ENCODE data around the gene RHBDF1. TPM values are rescaled to one million over a fixed set of nuclear protein-coding genes. Genes with fewer than 3 reads are reported as not detected.

Gene RHBDF1
- total RNA-seq, 3 donors from 2014 or later = 27.2 to 39.2 (median 36.9) TPM

DNA sequence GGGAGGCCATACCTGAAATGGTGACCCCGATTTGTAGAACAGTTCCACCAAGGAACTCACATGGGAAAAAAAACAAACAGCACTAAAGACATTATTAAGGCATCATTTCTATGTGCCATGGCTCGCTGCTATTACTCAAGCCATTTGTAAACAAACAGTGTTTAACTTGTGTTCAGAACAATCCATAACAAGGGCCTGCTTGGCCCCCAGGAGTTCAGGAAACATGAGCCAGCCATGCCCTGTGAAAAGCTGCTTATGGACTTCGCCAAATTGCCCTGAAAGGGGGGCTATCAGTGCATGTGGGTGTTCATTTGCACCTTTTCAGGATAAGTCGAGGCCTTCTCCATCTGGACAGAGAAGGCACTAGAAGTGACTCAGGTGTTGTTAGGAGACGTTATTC is 27.0 kb downstream of the RHBDF1 start:
- Histone ChIP-seq H3K4me3 (no peak overlapping the region), H3K4me1 (ENCODE audit: low read depth) (no peaks in the 10 kb centered on the region), H3K36me3 (ENCODE audit: low read depth) (no peaks in the 10 kb centered on the region), H3K9me3 (no peaks in the 10 kb centered on the region)
- DNase-seq = no peak
- intact Hi-C loops (cut with DNase I, micrococcal nuclease) = no loop called here
- TF ChIP-seq, protein P1, sequence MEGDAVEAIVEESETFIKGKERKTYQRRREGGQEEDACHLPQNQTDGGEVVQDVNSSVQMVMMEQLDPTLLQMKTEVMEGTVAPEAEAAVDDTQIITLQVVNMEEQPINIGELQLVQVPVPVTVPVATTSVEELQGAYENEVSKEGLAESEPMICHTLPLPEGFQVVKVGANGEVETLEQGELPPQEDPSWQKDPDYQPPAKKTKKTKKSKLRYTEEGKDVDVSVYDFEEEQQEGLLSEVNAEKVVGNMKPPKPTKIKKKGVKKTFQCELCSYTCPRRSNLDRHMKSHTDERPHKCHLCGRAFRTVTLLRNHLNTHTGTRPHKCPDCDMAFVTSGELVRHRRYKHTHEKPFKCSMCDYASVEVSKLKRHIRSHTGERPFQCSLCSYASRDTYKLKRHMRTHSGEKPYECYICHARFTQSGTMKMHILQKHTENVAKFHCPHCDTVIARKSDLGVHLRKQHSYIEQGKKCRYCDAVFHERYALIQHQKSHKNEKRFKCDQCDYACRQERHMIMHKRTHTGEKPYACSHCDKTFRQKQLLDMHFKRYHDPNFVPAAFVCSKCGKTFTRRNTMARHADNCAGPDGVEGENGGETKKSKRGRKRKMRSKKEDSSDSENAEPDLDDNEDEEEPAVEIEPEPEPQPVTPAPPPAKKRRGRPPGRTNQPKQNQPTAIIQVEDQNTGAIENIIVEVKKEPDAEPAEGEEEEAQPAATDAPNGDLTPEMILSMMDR (IDR thresholded peaks at IDR 0.05) = no peak
- no peak for ATAC-seq

DNA sequence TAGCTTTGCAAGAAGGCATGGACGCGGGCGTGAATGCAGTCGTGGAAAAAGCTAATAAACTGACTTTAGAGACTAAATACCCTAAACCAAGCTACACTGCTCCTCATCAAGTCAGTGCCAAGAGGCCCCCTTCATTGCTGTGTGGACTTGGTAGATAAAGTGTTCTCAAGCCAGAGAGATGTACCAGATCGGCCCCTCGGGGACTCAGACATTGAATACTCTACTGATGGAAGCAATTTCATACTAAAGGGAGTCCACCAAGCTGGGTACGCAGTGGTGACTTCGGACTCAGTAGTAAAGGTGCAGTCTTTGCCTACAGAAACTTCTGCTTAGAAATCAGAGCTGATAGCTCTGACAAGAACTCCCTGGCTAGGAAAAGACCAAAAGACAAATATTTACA is 27.8 kb downstream of the RHBDF1 start:
- no peak for ATAC-seq
- Histone ChIP-seq H3K36me3 (ENCODE audit: low read depth) (no peaks in the 10 kb centered on the region), H3K4me3 (no peak overlapping the region), H3K9me3 (no peaks in the 10 kb centered on the region), H3K4me1 (ENCODE audit: low read depth) (no peaks in the 10 kb centered on the region)
- DNase-seq = peak in 1 of 3 donors; percentile 3
- intact Hi-C loops (cut with DNase I, micrococcal nuclease) = no loop called here
- TF ChIP-seq, protein P1 (IDR thresholded peaks at IDR 0.05) = no peak

DNA sequence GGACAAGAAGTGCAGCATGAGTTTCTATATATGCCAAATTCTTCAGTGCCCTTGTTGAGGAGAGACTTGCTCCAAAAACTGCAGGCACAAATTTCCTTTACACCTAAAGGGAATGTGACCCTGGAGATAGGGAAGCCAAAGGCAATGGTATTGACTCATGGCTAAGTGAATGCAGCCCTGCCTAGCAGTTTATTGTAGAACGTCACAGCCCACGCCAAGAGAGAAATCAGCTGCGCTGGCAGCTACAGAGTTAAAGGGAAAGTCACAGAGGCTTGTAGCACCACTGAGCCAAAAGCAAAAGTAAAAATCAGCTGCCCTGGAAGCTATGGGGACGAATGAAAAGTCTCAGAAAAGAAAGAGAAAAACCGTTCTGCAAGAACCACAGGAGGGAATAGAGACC is 29.1 kb downstream of the RHBDF1 start:
- no peak overlapping the region for H3K4me3 ChIP-seq
- peaks cover 5% of the 10 kb centered on the region for H3K4me1 ChIP-seq (ENCODE audit: low read depth)
- no peaks in the 10 kb centered on the region for H3K36me3 ChIP-seq (ENCODE audit: low read depth)
- intact Hi-C loops (cut with DNase I, micrococcal nuclease) = no loop called here
- no peaks in the 10 kb centered on the region for H3K9me3 ChIP-seq
- ATAC-seq (no peak), DNase-seq (peak in 1 of 3 donors; percentile 2)
- TF ChIP-seq, protein P1 (IDR thresholded peaks at IDR 0.05) = no peak

DNA sequence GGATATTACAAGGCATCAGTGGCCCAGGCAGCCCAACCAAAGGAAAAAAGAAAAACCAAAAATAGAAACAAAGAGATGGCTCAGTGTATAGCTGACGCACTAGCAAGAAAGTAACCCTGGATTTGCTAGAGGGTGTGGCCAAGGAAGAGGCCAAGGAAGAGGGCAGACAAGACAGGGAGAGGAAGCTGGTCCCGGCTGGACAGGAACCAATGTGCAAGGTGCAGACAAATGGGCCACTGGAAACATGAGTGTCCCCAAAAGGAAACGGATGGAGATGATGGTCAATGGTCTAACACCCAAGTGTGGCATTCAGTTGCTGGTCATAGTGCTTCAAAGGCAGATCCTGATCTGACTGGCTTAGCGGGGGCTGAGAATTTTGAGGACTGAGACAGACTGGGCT is 29.7 kb downstream of the RHBDF1 start:
- intact Hi-C loops (cut with DNase I, micrococcal nuclease) = no loop called here
- peaks cover 5% of the 10 kb centered on the region for H3K4me1 ChIP-seq (ENCODE audit: low read depth)
- TF ChIP-seq, protein P1 (IDR thresholded peaks at IDR 0.05) = no peak
- H3K36me3 ChIP-seq (ENCODE audit: low read depth) = no peaks in the 10 kb centered on the region
- no peak for ATAC-seq
- DNase-seq = peak in 1 of 3 donors; percentile 16
- H3K4me3 ChIP-seq = no peak overlapping the region
- no peaks in the 10 kb centered on the region for H3K9me3 ChIP-seq

DNA sequence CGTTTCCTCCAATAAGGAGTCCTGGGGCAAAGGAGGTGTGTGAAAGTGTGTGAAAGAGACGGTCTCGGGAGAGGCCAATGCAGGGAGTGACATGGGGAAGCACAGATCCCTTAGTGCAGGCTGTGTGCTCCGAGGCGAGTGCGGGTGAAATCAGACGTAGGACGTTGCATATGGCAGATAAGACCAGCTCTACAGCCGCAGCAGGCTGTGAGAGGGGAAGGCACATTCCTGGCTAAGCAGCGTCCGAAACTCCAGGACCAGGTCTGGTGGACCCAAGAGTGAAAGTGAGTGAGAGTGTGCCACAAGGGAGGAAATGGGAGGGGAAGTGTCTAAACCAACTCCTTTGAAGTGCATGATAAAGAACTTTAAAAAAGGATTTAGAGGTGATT is 30.4 kb downstream of the RHBDF1 start:
- ATAC-seq (no peak), DNase-seq (peak in 1 of 3 donors; percentile 22)
- TF ChIP-seq, protein P1 (IDR thresholded peaks at IDR 0.05) = no peak
- no peaks in the 10 kb centered on the region for H3K36me3 ChIP-seq (ENCODE audit: low read depth)
- H3K9me3 ChIP-seq = no peaks in the 10 kb centered on the region
- peaks cover 5% of the 10 kb centered on the region for H3K4me1 ChIP-seq (ENCODE audit: low read depth)
- H3K4me3 ChIP-seq = no peak overlapping the region
- intact Hi-C loops (cut with DNase I, micrococcal nuclease) = no loop called here

DNA sequence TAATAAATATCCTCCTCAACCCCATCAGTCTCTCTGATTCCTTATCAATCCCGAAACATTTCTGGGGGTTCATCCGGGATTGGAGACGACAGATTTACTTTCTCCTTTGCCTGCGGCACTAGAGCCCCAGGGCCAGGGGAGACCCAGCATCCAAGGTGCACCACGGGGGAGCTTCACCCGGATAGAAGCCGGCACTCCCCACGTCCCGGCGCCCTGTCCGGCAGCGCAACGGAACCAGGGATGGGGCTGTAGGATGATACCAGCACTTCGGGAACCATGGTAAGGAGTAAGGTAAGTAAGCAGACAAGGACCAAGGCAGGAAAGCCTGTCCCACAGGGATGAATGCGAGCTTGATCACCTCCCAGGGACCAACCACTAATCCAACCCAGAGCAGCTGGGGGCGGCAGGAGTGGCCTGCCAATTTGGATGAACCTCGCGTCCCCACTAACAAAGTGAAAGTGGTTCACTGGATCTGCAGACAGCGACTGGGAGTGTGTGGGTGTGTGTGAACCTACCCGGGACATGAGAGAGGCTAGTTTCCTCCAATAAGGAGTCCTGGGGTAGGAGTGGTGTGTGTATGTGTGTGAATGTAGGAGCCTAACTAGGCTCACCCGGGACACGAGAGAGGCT is 30.9 kb downstream of the RHBDF1 start:
- Histone ChIP-seq H3K4me3 (no peak overlapping the region), H3K9me3 (no peaks in the 10 kb centered on the region), H3K36me3 (ENCODE audit: low read depth) (no peaks in the 10 kb centered on the region), H3K4me1 (ENCODE audit: low read depth) (peaks cover 5% of the 10 kb centered on the region)
- no peak for ATAC-seq
- intact Hi-C loops (cut with DNase I, micrococcal nuclease) = no loop called here
- TF ChIP-seq, protein P1 (IDR thresholded peaks at IDR 0.05) = no peak
- DNase-seq = peak in 1 of 3 donors; percentile 30
